HG02610 (cell line): ENCODE results near the gene STXBP6.

Experiments used
- ATAC-seq: cut with Tn5 transposase; IDR thresholded peaks from one replicate; pipeline ENCODE4 v1.9.1; 2021; ENCODE audit warnings: mild to moderate bottlenecking, moderate library complexity; ENCODE audit not compliant: unreplicated experiment

STXBP6 gene

DNA sequence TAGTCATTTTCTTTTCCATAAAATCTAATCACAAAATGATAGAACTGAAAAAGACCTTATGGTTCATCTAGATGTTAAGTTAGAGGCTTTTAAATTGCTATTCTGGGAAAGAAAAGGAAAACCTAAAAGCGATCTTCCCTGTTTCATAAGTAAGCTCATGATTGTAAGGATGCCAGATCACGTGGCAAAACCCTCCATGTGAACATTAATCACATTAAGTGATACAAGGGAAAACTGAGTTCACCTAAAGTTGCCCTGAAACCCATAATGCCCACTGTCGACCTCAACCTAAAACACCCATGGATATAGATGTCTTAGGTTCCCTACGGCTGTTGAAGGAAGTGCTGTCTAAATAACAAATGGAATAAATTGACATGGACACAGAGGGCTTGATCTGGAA is 3.0 kb upstream of the STXBP6 start:
- ATAC-seq: no peak

DNA sequence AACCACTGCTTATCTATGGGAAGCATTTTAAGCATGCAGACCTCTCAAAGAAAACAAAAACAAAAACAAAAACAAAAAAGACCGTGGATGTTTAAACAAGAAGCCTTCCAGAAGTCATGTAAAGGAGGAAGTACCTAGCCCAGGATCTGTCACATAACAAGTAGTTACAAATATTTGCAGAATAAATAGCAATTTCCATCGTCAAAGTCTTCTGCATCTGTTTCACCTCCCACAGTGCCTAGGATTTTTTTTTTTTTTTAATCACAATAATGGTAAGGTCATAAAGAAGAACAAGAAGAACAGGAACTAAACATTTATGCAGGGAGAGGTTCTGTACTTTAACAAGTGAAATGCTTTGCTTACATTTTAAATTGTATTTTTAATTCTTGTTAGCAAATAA is 2.4 kb upstream of the STXBP6 start:
- ATAC-seq: no peak

GRCh38 chr14:25050269-25051150 is 563 bp upstream of the STXBP6 start:
- no peak for ATAC-seq

GRCh38 chr14:25049093-25049567 is 817 bp downstream of the STXBP6 start:
- ATAC-seq: no peak

DNA sequence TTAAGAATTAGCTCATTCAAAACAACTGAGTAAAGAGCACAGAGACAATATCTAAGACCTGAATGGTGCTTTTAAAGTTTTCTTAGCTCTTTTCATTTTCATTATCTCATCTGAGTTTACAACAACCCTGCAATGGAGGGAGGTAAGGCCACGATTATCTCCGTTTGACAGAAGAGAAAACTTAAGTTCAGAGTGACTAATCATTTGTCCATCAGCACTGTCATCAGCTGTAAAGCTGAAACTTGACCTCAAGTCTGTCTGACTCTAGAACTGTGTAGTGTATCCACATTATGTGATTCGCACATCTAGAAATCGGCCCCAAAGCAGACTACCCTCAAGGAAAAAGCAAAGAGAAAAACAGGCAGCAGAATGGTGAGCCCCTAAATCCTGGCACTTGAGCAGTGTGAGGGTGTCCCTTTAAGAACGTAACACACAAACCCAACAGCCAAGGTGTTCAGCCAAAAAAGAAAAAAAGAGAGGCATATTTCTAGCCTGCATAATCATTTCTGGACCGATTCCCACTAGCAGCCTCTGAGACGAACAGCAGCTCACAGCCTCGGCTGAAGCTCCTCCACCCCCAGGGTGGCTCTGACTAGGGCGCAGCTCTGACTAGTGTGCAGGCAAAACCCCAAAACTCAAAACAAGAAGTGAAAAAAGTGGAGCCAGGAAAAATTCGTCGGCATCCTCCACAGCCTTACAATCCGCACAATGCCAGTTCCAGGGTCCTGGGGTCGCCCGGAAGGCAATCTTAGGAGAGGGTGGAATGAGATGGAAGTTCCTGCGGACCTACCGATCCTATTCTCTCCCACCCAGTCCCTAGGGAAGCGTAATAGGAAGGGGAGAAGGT is 1.6 kb downstream of the STXBP6 start:
- no peak for ATAC-seq

- no peak for ATAC-seq
Observed at GRCh38 chr14:25046301-25046943, 3.5 kb downstream of the STXBP6 start.

GRCh38 chr14:25044106-25044698 is 5.7 kb downstream of the STXBP6 start:
- ATAC-seq: no peak

- ATAC-seq: no peak
Observed at GRCh38 chr14:25042362-25043299, 7.3 kb downstream of the STXBP6 start.

GRCh38 chr14:25041898-25042297 is 8.0 kb downstream of the STXBP6 start:
- no peak for ATAC-seq

DNA sequence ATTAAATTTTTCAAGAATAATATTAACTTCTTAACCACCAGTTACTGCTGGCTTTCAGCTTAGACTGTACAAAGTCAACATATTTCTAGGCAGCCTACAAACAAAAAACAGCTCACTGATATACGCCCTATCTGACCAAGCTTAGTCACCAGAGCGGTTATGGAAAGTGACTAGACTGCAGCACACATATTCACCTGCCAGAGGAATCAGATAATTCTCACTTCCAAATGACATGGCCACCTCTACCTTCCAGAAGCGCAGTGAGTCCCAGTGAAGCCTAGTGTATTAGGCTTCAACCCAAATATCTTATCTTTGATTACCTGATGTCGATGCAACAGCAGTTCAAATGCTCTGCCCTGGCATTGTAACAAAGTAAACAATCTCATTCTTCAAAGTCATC is 8.5 kb downstream of the STXBP6 start:
- ATAC-seq: no peak

DNA sequence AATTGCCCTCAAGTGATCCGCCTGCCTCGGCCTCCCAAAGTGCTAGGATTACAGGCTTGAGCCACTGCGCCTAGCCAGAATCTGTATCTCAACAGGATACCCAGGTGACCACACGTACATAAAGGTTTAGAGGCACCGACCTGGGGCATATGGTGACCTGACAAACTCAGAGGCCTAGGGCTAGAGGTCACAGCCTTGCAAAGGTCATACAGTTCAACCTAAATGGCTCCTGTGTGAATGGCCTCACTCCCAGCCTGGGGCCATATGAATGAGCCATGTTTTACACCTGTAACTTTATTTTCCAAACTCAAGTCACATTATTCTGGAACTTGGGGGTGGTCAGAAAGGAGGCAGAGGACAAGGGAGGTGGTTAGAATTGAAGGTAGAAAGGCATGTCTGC is 10.0 kb downstream of the STXBP6 start:
- no peak for ATAC-seq

DNA sequence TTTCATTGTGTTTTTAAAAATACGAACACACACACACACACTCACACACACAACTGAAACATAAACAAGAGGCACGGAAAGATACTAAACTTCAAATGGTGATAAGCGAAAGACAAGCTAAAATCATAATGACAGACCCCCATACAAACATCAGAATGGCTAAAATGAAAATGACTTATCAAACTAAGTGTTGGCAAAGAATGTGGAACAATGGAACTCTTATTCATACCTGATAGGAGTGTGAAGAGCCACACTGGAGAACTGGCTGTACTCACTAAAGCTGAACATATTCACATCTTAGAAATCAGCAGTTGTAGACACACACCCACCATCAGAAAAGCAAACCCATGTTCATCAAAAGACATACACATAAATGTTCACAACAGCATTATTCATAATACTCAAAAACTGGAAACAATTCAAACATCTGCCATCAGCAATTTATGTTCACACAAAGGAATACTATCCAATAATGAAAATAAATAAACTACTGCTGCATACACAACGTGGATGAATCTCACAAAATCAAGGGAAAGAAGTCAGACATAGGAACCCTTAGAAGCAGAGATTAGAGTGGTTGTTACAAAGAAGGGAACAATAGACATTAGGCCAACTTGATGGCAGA is 11.8 kb downstream of the STXBP6 start:
- no peak for ATAC-seq

- no peak for ATAC-seq
Observed at GRCh38 chr14:25037032-25037431, 12.9 kb downstream of the STXBP6 start.

GRCh38 chr14:25034803-25035681 is 14.9 kb downstream of the STXBP6 start:
- no peak for ATAC-seq

DNA sequence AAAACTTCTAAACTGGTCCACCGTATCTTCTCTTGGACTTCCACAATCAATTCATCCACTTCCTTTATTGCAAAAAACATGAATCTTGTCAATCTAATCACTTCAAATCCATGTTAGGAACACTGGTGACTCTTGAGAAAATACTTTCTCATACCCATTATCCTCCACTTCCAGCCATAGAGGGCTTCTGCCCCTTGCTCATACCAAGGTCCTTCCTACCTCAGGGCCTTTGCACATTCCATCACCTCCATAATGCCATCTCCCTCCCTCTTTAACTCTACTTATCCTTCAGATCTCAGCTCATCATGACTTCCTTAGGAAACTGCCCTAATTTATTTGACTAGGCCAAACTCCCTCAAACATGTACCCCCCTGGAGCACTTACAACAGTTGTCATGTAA is 16.6 kb downstream of the STXBP6 start:
- no peak for ATAC-seq

DNA sequence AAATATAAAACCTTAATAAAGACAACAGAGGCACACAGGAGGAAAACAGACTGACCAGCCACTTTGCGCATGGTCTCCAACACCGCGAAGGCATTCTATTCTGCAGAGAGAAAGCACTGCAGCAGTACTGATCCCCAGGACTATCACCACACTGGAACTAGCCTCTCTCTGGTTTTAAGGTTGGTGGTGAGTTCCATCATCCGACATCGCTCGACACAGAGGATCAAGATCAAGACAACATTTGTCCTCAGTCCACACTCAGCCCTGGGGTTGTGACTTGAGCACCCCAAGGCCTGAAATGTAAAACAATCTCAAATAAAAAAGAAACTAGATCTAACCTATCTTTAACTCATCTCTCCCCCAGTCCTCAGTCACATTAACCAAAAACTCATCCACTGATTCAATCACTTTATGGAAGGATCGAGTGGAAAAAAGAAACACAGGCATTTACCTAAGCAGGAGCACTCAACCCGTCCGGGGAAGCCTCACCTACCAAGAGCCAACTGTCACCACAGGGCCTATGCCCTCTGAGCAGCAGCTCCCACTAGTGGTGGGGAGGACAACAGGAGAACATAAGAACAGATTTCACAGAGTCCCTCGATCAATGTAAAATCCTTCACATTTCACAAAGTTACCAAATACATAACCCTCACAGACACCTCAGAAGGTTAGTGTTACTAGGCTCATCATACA is 17.7 kb downstream of the STXBP6 start:
- ATAC-seq: no peak

DNA sequence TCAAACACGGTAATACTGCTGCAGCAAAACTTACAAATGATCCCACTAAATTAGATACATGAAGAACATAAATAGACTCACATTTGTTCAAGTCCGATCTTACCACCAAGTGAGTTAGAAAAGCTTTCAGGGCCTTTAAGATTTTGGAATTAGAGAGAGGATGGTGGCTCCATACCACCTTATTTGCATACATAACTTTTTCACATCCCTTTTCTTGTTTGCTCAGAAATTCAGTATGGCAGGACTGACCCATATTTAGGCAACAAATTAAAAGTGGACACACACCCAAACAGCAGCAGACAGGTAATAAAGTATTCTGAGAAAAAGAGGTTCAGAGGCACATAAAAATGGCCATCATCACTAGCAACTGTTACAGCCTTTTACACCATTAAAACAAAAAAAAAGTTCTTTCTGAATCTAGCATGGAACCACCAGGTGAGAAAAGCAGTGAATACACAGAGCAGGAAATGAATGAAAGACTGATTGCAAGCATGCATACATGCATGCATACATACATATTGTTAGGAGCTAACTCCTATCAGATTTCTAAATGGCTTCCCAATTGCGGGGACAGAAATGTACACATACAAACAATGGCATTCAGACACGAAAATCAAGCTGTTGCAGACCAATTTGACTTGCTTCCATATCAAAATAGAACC is 23.3 kb downstream of the STXBP6 start:
- ATAC-seq: no peak
